Vagina (tissue), 2 donors: ENCODE data around the gene BBS4. TPM values are rescaled to one million over a fixed set of nuclear protein-coding genes. Genes with fewer than 3 reads are reported as not detected.

ENCODE experiments used
- DNase-seq, 2 donors: peaks; one replicate each; pipeline ENCODE4 v3.0.0-alpha.2; 2017; ENCODE audit errors: extremely low spot score in 2 of 2
- H3K27ac ChIP-seq: fragments of 200-600 bp; sonication (generic); one replicate; pipeline ENCODE4 v1.5.1; 2019
- H3K27me3 ChIP-seq: fragments of 200-600 bp; sonication (generic); one replicate; pipeline ENCODE4 v1.5.1; 2019
- H3K36me3 ChIP-seq, 2 donors: fragments of 200-600 bp; sonication (generic); one replicate each; pipeline ENCODE4 v1.5.1; 2017 to 2019
- H3K4me1 ChIP-seq: fragments of 200-600 bp; sonication (generic); one replicate; pipeline ENCODE4 v1.5.1; 2019
- H3K4me3 ChIP-seq, 2 donors: fragments of 200-600 bp; sonication (generic); 1 replicate in 1 of 2; 2 replicates in 1 of 2; pipeline ENCODE4 v1.5.1; 2016 to 2019
- H3K9me3 ChIP-seq: fragments of 200-600 bp; sonication (generic); one replicate; pipeline ENCODE4 v1.5.1; 2019
- POLR2A ChIP-seq, 2 donors: fragments of 450-650 bp; IDR thresholded peaks; one replicate each; pipeline ENCODE4 v1.6.1; 2017; ENCODE audit warnings: antibody characterized with exemption in 2 of 2, mild to moderate bottlenecking in 2 of 2, moderate library complexity in 2 of 2
- POLR2AphosphoS5 ChIP-seq, 2 donors: sonication (generic); formaldehyde crosslinking; IDR thresholded peaks; one replicate each; pipeline ENCODE4 v1.9.0; 2017; ENCODE audit warnings: antibody characterized with exemption in 2 of 2, mild to moderate bottlenecking in 2 of 2, low read depth in 1 of 2; ENCODE audit not compliant: insufficient read depth in 1 of 2
- intact Hi-C: fragments of 100-400 bp; cut with DNase I; formaldehyde crosslinking; loops from one replicate; pipeline ENCODE4 v1.15.1; 2023
- total RNA-seq: library from RNA; depleted of rRNA; stranded (reverse); fragments of >200 nt; gene quantifications from one replicate; pipeline ENCODE4 v1.2.3, GENCODE V29; 2016
- TF ChIP-seq, protein P1 (sequence below), 3 experiments: fragments of 450-650 bp in 2 of 3; fragments of 200-600 bp in 1 of 3; sonication (generic) in 1 of 3; IDR thresholded peaks; one replicate each; pipeline ENCODE4 v1.5.1; 2017 to 2019; ENCODE audit warnings: antibody characterized with exemption in 3 of 3, mild to moderate bottlenecking in 2 of 3, moderate library complexity in 2 of 3

Gene BBS4
- total RNA-seq, 1 donor from 2014 or later: 37.1 TPM

DNA sequence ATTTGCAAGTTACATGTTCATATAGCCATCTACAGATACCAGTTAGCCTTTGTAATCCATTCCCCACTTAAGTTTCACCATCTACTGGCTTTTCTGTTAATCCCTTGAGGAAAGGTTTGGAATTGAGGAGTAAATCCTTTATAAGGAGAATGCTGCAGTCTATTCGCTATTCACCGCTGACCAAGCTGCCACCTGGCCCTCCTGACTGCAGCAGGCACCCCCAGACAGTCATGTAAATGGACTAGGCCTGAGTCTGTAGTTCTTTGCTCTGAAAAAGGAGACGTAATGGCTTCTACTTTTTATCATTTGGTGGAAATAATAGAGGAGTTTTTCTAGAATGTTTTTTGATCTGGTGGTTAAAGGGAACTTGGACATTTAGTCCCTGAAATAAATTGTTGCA, 3.2 kb upstream of the BBS4 start:
- Histone ChIP-seq H3K27me3 (no peaks in the 10 kb centered on the region), H3K36me3 (no peaks in the 10 kb centered on the region), H3K9me3 (no peaks in the 10 kb centered on the region), H3K27ac (no peak overlapping the region), H3K4me1 (peaks cover 15% of the 10 kb centered on the region), H3K4me3 (no peak overlapping the region)
- no peak for DNase-seq
- TF ChIP-seq, protein P1, sequence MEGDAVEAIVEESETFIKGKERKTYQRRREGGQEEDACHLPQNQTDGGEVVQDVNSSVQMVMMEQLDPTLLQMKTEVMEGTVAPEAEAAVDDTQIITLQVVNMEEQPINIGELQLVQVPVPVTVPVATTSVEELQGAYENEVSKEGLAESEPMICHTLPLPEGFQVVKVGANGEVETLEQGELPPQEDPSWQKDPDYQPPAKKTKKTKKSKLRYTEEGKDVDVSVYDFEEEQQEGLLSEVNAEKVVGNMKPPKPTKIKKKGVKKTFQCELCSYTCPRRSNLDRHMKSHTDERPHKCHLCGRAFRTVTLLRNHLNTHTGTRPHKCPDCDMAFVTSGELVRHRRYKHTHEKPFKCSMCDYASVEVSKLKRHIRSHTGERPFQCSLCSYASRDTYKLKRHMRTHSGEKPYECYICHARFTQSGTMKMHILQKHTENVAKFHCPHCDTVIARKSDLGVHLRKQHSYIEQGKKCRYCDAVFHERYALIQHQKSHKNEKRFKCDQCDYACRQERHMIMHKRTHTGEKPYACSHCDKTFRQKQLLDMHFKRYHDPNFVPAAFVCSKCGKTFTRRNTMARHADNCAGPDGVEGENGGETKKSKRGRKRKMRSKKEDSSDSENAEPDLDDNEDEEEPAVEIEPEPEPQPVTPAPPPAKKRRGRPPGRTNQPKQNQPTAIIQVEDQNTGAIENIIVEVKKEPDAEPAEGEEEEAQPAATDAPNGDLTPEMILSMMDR (IDR thresholded peaks at IDR 0.05): no peak
- no peak for TF ChIP-seq POLR2AphosphoS5 (IDR thresholded peaks at IDR 0.05; ENCODE audit: insufficient read depth in 1 of 2, low read depth in 1 of 2)
- no peak for TF ChIP-seq POLR2A (IDR thresholded peaks at IDR 0.05)
- intact Hi-C loops: no loop called here

GRCh38 chr15:72685301-72685924, 594 bp upstream of the BBS4 start:
- DNase-seq: no peak
- H3K4me3 ChIP-seq: peak overlapping the region; percentile 69 to 71
- H3K27ac ChIP-seq: peak overlapping the region; percentile 85
- intact Hi-C loops: no loop called here
- no peaks in the 10 kb centered on the region for H3K36me3 ChIP-seq
- H3K27me3 ChIP-seq: no peaks in the 10 kb centered on the region
- TF ChIP-seq POLR2A (IDR thresholded peaks at IDR 0.05) (no peak), POLR2AphosphoS5 (IDR thresholded peaks at IDR 0.05; ENCODE audit: insufficient read depth in 1 of 2, low read depth in 1 of 2) (no peak)
- TF ChIP-seq, protein P1 (IDR thresholded peaks at IDR 0.05): no peak
- H3K4me1 ChIP-seq: peaks cover 15% of the 10 kb centered on the region
- H3K9me3 ChIP-seq: no peaks in the 10 kb centered on the region

GRCh38 chr15:72688697-72689096, 2.7 kb downstream of the BBS4 start:
- peaks cover 15% of the 10 kb centered on the region for H3K4me1 ChIP-seq
- DNase-seq: no peak
- TF ChIP-seq POLR2A (IDR thresholded peaks at IDR 0.05) (no peak), POLR2AphosphoS5 (IDR thresholded peaks at IDR 0.05; ENCODE audit: insufficient read depth in 1 of 2, low read depth in 1 of 2) (no peak)
- TF ChIP-seq, protein P1 (IDR thresholded peaks at IDR 0.05): no peak
- intact Hi-C loops: no loop called here
- no peaks in the 10 kb centered on the region for H3K36me3 ChIP-seq
- no peaks in the 10 kb centered on the region for H3K9me3 ChIP-seq
- H3K27ac ChIP-seq: no peak overlapping the region
- H3K27me3 ChIP-seq: no peaks in the 10 kb centered on the region
- no peak overlapping the region for H3K4me3 ChIP-seq

DNA sequence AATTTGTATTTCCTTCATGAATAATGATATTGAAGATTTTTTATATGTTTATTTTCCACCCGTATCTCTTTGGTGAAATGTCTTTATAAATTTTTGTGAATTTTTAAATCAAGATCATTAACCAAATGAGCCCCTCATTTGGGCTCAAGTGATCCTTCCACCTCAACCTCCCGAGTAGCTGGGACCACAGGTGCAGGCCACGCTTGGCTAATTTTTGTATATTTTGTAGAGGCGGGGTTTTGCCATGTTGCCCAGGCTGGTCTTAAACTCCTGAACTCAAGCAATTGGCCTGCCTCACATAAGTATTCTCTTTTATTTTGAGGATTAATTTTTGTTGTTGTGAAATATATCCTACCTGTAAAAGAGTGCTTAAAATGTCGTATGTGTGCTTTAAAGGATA, 4.9 kb downstream of the BBS4 start:
- H3K27me3 ChIP-seq: no peaks in the 10 kb centered on the region
- intact Hi-C loops: no loop called here
- no peak overlapping the region for H3K4me3 ChIP-seq
- H3K9me3 ChIP-seq: no peaks in the 10 kb centered on the region
- no peak for TF ChIP-seq POLR2AphosphoS5 (IDR thresholded peaks at IDR 0.05; ENCODE audit: insufficient read depth in 1 of 2, low read depth in 1 of 2)
- TF ChIP-seq, protein P1 (IDR thresholded peaks at IDR 0.05): no peak
- TF ChIP-seq POLR2A (IDR thresholded peaks at IDR 0.05): no peak
- H3K27ac ChIP-seq: no peak overlapping the region
- peaks cover 8% of the 10 kb centered on the region for H3K4me1 ChIP-seq
- no peaks in the 10 kb centered on the region for H3K36me3 ChIP-seq
- DNase-seq: no peak

DNA sequence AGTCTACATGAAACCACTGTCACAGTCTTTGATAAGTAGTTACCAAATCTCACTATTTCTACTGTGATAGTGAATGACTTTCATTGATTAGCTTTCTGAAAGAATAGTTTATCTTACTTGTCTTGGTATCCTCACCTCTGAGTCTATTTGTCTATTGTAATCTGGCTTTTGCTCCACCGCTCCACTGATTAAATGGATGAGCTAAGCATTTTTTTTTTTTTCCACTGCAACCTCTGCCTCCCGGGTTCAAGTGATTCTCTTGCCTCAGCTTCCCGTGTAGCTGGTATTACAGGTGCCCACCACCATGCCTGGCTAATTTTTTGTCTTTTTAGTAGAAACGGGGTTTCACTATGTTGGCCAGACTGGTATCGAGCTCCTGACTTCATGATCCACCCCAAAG, 12.9 kb downstream of the BBS4 start:
- TF ChIP-seq, protein P1 (IDR thresholded peaks at IDR 0.05): no peak
- no peak for TF ChIP-seq POLR2AphosphoS5 (IDR thresholded peaks at IDR 0.05; ENCODE audit: insufficient read depth in 1 of 2, low read depth in 1 of 2)
- no peak for TF ChIP-seq POLR2A (IDR thresholded peaks at IDR 0.05)
- Histone ChIP-seq H3K27me3 (no peaks in the 10 kb centered on the region), H3K9me3 (no peaks in the 10 kb centered on the region), H3K27ac (no peak overlapping the region), H3K4me1 (no peaks in the 10 kb centered on the region), H3K4me3 (no peak overlapping the region), H3K36me3 (no peaks in the 10 kb centered on the region)
- intact Hi-C loops: no loop called here
- no peak for DNase-seq
